Spleen (tissue), 11 donors: ENCODE measurements around the gene ADCK1. TPM values are rescaled to one million over a fixed set of nuclear protein-coding genes. Genes with fewer than 3 reads are reported as not detected.
"Not testable (repeated sequence)": the region's sequence is repeated elsewhere in the genome, so short reads cannot be mapped to it uniquely, and the experiment has no call there.

ENCODE experiments used
- DNase-seq: peaks from one replicate; pipeline ENCODE4 v3.0.0-alpha.2; 2020
- H3K27ac ChIP-seq, 8 donors: fragments of 200-600 bp; sonication (generic) in 7 of 8; 1 replicate in 4 of 8; 2 replicates in 4 of 8; pipeline versions ENCODE4 v1.5.0 to v1.8.0; 2016 to 2021; ENCODE audit warnings: inconsistent platforms in 4 of 8, mild to moderate bottlenecking in 4 of 8, moderate library complexity in 1 of 8
- H3K27me3 ChIP-seq, 7 donors: fragments of 200-600 bp; sonication (generic) in 6 of 7; replicated peaks in 1 of 7; 1 replicate in 4 of 7; 2 replicates in 3 of 7; pipeline versions ENCODE4 v1.5.0 to v1.8.0; 2016 to 2021; ENCODE audit warnings: inconsistent platforms in 3 of 7, mild to moderate bottlenecking in 1 of 7
- H3K36me3 ChIP-seq, 6 donors: fragments of 200-600 bp; sonication (generic) in 5 of 6; 1 replicate in 4 of 6; 2 replicates in 2 of 6; pipeline versions ENCODE4 v1.5.0 to v1.8.0; 2016 to 2021; ENCODE audit warnings: inconsistent platforms in 2 of 6
- H3K4me1 ChIP-seq, 6 donors: fragments of 200-600 bp; sonication (generic) in 5 of 6; 1 replicate in 3 of 6; 2 replicates in 3 of 6; pipeline versions ENCODE4 v1.5.0 to v1.8.0; 2016 to 2021; ENCODE audit warnings: inconsistent platforms in 3 of 6
- H3K4me3 ChIP-seq, 8 donors: fragments of 200-600 bp; sonication (generic) in 7 of 8; 1 replicate in 4 of 8; 2 replicates in 4 of 8; pipeline versions ENCODE4 v1.5.0 to v1.8.0; 2016 to 2021; ENCODE audit warnings: inconsistent platforms in 4 of 8, mild to moderate bottlenecking in 4 of 8, moderate library complexity in 2 of 8
- H3K9me3 ChIP-seq, 8 donors: fragments of 200-600 bp; sonication (generic) in 7 of 8; 1 replicate in 4 of 8; 2 replicates in 4 of 8; pipeline versions ENCODE4 v1.5.0 to v1.8.0; 2016 to 2021; ENCODE audit warnings: inconsistent platforms in 4 of 8
- POLR2A ChIP-seq, 3 donors: fragments of 450-650 bp; IDR thresholded peaks; one replicate each; pipeline ENCODE4 v1.5.1; 2017; ENCODE audit warnings: antibody characterized with exemption in 3 of 3, mild to moderate bottlenecking in 1 of 3
- POLR2AphosphoS5 ChIP-seq, 3 donors: sonication (generic); formaldehyde crosslinking; IDR thresholded peaks; one replicate each; pipeline ENCODE4 v1.5.1; 2017; ENCODE audit warnings: antibody characterized with exemption in 3 of 3
- WGBS, 5 donors: extraction: QIAGEN DNeasy Blood & Tissue Kit in 3 of 5; methylation state at CpG; one replicate each; pipeline versions ENCODE4 v1.1.5 to v1.1.7; 2013 to 2018; 5-methylcytosine and 5-hydroxymethylcytosine counted together
- intact Hi-C: fragments of 100-400 bp; cut with DNase I; formaldehyde crosslinking; loops from one replicate; pipeline ENCODE4 v1.15.0; 2023; ENCODE audit warnings: low total_unique reads
- polyA plus RNA-seq, 3 donors: library from polyadenylated mRNA; stranded (reverse); fragments of 200-250 nt; gene quantifications; one replicate each; pipeline ENCODE4 v1.2.1, GENCODE V29; 2013
- total RNA-seq, 7 donors: library from RNA; depleted of rRNA in 3 of 7; stranded (reverse); fragments of >200 nt in 3 of 7; fragmentation: NEBNext Ultra II Directional in 4 of 7; extraction: Animal tissue kit (Norgen Biotek cat#: 25700) in 4 of 7; gene quantifications; one replicate each; pipeline versions ENCODE4 v1.1.0 to v1.2.1, GENCODE V29; 2016 to 2021
- TF ChIP-seq, protein P1 (sequence below), 11 experiments: fragments of 200-600 bp in 7 of 11; fragments of 450-650 bp in 4 of 11; sonication (generic) in 4 of 11; IDR thresholded peaks in 8 of 11; conservative IDR thresholded peaks in 3 of 11; 1 replicate in 7 of 11; 2 replicates in 4 of 11; pipeline versions ENCODE4 v1.4.0 to v1.8.0; 2016 to 2021; ENCODE audit warnings: antibody characterized with exemption in 11 of 11, inconsistent platforms in 4 of 11, mild to moderate bottlenecking in 1 of 11
- donor health status: healthy with polysubstance abuse.
- donor health status: DM: no; HTN: no; CAD: no; lungs with moderate emphysema.
- donor health status: DM: no; HTN: no; CAD: no.
- donor health status: Bipolar disorder and iron deficiency.
- donor health status: healthy.
- donor health status: DM: no; HTN: no; CAD: no.
- donor health status: DM: yes; HTN: yes; CAD: no.

The ADCK1 gene
- total and polyA plus RNA-seq, 10 donors: 5.0 to 14.0 (median 9.0) TPM

DNA sequence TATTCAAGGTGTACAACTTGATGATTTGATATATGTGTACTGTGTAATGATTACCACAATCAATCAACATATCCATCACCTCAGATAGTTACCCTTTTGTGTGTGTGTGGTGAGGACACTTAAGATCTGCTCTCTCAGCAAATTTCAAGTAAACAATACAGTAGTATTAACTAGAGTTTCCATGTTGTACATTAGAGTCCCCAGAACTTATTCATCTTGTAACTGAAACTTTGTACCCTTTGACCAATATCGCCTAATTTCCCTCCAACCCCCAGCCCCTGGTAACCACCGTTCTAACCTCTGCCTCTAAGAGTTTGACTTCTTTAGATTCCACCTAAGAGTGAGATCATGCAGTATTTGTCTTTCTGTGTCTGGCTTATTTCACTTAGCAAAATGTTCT is 12.1 kb downstream of the ADCK1 start:
- DNase-seq: no peak
- WGBS, 5 donors: 67 to 93% (median 80%) methylated on average over 2 of the region's 2 CpGs
- H3K4me1 ChIP-seq: no peaks in the 10 kb centered on the region
- H3K9me3 ChIP-seq: no peaks in the 10 kb centered on the region
- H3K4me3 ChIP-seq: no peak overlapping the region
- no peak overlapping the region for H3K27ac ChIP-seq
- H3K27me3 ChIP-seq: no peaks in the 10 kb centered on the region
- intact Hi-C loops: no loop called here
- no peak for TF ChIP-seq POLR2A (IDR thresholded peaks at IDR 0.05)
- TF ChIP-seq, protein P1, sequence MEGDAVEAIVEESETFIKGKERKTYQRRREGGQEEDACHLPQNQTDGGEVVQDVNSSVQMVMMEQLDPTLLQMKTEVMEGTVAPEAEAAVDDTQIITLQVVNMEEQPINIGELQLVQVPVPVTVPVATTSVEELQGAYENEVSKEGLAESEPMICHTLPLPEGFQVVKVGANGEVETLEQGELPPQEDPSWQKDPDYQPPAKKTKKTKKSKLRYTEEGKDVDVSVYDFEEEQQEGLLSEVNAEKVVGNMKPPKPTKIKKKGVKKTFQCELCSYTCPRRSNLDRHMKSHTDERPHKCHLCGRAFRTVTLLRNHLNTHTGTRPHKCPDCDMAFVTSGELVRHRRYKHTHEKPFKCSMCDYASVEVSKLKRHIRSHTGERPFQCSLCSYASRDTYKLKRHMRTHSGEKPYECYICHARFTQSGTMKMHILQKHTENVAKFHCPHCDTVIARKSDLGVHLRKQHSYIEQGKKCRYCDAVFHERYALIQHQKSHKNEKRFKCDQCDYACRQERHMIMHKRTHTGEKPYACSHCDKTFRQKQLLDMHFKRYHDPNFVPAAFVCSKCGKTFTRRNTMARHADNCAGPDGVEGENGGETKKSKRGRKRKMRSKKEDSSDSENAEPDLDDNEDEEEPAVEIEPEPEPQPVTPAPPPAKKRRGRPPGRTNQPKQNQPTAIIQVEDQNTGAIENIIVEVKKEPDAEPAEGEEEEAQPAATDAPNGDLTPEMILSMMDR (IDR thresholded peaks at IDR 0.05 in 8 of 11, conservative IDR thresholded peaks at IDR 0.05 in 3 of 11): no peak
- no peak for TF ChIP-seq POLR2AphosphoS5 (IDR thresholded peaks at IDR 0.05)
- H3K36me3 ChIP-seq: no peaks in the 10 kb centered on the region

DNA sequence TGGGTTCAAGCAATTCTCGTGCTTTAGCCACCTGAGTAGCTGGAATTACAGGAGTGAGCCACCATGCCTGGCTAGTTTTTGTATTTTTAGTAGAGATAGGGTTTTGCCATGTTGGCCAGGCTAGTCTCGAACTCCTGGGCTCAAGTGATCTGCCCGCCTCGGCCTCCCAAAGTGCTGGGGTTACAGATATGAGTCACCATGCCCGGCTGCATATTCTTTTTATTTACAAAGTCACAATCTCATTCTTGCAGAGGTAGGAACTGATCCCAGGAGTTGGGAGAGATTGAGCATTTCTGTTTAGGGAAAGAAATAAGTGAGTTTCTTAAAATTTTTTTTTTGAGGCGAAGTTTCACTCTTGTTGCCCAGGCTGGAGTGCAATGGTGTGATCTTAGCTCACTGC is 12.8 kb downstream of the ADCK1 start:
- not testable (repeated sequence) for H3K4me3 ChIP-seq

DNA sequence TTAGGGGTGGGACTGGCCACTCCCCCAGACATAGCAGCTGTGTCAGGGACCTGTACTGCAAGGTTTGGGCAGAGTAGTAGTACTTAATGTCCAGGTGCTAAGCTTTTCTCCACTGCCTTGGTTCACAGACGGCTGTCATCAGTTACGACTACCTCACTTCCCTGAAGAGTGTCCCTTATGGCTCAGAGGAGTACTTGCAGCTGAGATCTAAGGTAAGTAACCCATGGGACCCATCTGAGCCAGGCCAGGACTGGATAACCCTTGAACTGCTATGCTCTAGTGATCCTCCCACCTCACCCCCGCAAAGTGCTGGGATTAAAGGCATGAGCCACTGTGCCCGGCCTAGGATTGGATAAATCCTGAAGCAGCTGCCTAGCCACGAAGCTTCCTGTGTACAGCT is 22.4 kb downstream of the ADCK1 start:
- Histone ChIP-seq H3K36me3 (peaks cover 0 to 82% (median 15%) of the 10 kb centered on the region in 6 donors), H3K27ac (no peak overlapping the region), H3K27me3 (no peaks in the 10 kb centered on the region), H3K4me1 (no peaks in the 10 kb centered on the region), H3K9me3 (no peaks in the 10 kb centered on the region), H3K4me3 (no peak overlapping the region)
- no peak for TF ChIP-seq POLR2AphosphoS5 (IDR thresholded peaks at IDR 0.05)
- TF ChIP-seq POLR2A (IDR thresholded peaks at IDR 0.05): no peak
- TF ChIP-seq, protein P1 (IDR thresholded peaks at IDR 0.05 in 8 of 11, conservative IDR thresholded peaks at IDR 0.05 in 3 of 11): no peak
- no peak for DNase-seq
- intact Hi-C loops: no loop called here
- 91 to 95% (median 94%) methylated on average over 5 of the region's 5 CpGs for WGBS, 5 donors

More for the DNA sequence above, 12.8 kb downstream of the ADCK1 start:
- H3K27me3 ChIP-seq, H3K4me1 ChIP-seq, H3K36me3 ChIP-seq, intact Hi-C loops, H3K9me3 ChIP-seq, H3K27ac ChIP-seq, DNase-seq: not testable (repeated sequence)
- 75 to 86% (median 83%) methylated on average over 6 of the region's 6 CpGs for WGBS, 5 donors

DNA sequence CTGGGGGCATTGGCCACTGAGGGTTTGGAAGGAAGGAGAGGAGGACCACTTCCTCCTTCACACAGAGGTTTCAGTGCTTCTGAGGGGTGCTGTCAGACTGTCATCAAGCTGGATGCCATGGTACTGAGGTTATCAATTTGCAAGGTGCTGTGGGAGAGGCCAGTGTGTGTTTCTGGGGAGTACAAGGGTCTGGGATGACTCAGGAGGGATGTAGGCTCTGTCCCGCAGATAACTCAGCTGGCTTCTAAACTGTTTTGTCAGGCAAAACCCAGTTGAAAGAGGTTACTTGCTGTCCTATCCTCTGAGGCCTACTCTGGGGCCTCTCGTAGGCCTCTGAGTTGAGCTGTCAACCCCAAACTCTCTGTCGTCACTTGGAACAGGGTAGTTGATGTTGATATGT is 22.8 kb downstream of the ADCK1 start:
- intact Hi-C loops: no loop called here
- 84 to 100% (median 88%) methylated on average over 2 to 3 of the region's 3 CpGs for WGBS, 5 donors
- TF ChIP-seq POLR2AphosphoS5 (IDR thresholded peaks at IDR 0.05): no peak
- no peak for TF ChIP-seq POLR2A (IDR thresholded peaks at IDR 0.05)
- TF ChIP-seq, protein P1 (IDR thresholded peaks at IDR 0.05 in 8 of 11, conservative IDR thresholded peaks at IDR 0.05 in 3 of 11): no peak
- Histone ChIP-seq H3K36me3 (peaks cover 0 to 82% (median 15%) of the 10 kb centered on the region in 6 donors), H3K27ac (no peak overlapping the region), H3K27me3 (no peaks in the 10 kb centered on the region), H3K9me3 (no peaks in the 10 kb centered on the region), H3K4me3 (no peak overlapping the region), H3K4me1 (no peaks in the 10 kb centered on the region)
- DNase-seq: no peak

DNA sequence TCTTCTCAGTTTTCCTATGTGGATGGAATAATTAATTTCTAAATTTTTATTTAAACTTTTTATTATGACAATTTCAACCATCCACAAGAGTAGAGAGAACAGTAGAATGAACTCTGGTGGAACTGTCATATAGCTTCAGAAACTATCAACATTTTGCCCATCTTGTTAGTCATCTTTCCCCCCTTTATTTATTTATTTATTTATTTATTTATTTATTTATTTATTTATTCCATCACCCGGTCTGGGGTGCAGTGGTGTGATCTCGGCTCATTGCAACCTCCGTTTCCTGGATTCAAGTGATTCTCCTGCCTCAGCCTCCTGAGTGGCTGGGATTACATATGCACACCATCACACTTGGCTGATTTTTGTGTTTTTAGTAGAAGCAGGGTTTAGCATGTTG is 23.5 kb downstream of the ADCK1 start:
- no peak for DNase-seq
- WGBS, 5 donors: 94 to 99% (median 98%) methylated on average over 3 of the region's 3 CpGs
- Histone ChIP-seq H3K4me3 (no peak overlapping the region), H3K27ac (no peak overlapping the region), H3K4me1 (no peaks in the 10 kb centered on the region), H3K9me3 (no peaks in the 10 kb centered on the region), H3K27me3 (no peaks in the 10 kb centered on the region), H3K36me3 (peaks cover 0 to 85% (median 15%) of the 10 kb centered on the region in 6 donors)
- TF ChIP-seq, protein P1 (IDR thresholded peaks at IDR 0.05 in 8 of 11, conservative IDR thresholded peaks at IDR 0.05 in 3 of 11): no peak
- TF ChIP-seq POLR2A (IDR thresholded peaks at IDR 0.05): no peak
- TF ChIP-seq POLR2AphosphoS5 (IDR thresholded peaks at IDR 0.05): no peak
- intact Hi-C loops: no loop called here
